Measurements from ENCODE around the gene ZFYVE26. TPM values are rescaled to one million over a fixed set of nuclear protein-coding genes. Genes with fewer than 3 reads are reported as not detected.

The ZFYVE26 gene
- total RNA-seq, 1 donor from 2014 or later = 13.3 TPM

DNA sequence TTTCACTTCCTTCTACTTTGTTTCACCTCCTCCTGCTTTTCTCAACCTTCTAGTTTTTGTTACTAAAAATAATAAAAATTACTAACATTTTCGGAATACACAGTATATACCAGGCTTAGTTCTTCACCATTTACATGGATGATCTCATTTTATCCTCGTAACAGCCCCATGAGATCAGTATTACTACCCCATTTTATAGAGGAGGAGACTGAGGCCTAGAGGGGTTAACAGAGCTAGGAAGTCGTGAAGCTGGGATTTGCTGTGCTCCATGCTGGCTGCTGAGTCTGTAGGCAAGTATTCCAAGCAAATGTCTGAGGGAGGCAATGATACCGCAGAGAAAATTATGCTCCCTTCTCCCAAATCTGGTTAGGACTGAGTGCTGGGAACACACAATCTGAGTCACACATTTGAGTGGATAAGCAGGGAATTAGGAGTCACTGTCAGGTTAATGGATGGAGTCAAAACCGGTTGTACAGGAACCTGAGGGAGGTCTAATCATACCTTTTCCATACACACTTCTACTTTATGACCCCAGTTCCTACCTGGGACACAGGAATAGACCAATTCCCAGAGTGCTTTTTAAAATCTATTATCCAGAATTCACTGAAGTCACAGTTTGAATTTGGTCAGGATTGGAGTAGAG is 51.1 kb downstream of the ZFYVE26 start:
- ATAC-seq (ENCODE audit: poor library complexity) = no peak
- no peak for DNase-seq
- intact Hi-C loops (cut with DNase I) = no loop called here

DNA sequence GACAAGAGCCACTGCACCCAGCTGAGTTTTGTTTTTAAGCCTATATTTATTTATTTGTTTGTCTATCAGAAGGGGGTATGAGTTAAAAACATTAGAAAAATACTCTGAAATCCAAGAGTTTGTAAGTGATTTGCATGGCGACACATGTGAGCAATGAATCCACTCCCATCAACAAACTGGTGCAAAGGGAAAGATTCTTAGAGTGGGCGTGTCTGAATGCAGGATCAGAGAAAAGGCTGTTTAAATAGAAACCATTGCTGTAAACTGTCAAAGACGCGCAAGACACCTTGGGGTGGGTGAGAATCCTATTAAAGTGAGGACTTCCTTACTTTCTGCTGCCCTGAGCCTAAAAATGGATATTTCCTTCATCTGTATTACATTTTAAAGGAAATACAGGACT is 51.9 kb downstream of the ZFYVE26 start:
- ATAC-seq (ENCODE audit: poor library complexity) (no peak), DNase-seq (no peak)
- intact Hi-C loops (cut with DNase I) = no loop called here

DNA sequence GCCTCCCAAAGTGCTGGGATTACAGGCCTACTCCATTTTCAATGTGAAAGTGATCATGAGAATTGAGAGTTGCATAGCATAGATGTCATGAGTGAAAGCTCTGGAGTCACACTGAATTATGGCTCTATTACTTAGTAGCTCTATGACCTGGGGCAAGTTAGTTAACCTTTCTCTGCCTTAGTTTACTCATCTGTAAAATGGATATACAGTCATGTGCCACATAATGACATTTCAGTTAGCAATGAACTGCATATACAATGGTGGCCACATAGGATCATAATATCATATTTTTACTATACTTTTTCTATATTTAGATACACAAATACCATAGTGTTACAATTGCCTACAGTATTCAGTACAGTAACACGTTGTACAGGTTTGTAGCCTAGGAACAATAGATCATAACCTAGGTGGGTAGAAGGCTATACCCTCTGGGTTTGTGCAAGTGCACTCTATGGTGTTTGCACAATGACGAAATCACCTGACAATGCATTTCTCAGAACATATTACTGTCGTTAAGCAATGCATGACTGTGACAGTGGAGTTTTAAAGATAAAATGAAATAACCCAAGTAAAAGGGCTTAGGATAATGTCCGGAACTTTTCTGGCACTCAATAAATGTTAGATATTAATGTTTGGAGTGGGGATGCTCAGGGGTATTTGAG is 53.1 kb downstream of the ZFYVE26 start:
- ATAC-seq (ENCODE audit: poor library complexity) (no peak), DNase-seq (no peak)
- intact Hi-C loops (cut with DNase I) = no loop called here

DNA sequence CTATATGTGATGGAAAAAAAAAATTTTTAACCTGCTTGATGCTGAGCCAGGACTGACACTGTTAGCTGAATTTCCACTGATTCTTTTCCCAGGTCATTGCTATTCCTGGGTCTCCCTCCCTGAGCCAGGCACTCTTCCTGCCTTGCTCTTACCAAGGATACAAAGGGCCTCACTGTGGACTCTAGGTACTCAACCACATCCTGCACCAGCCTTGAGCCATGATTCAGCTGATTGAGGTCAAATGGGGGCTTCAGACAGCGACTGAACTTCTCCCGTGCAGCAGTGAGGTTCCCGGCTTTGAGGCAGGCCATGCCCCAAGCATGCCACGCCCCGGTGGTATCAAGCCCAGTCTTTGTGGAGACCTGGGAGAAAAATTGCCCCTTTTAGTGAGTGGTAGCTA is 54.3 kb downstream of the ZFYVE26 start:
- DNase-seq (no peak), ATAC-seq (ENCODE audit: poor library complexity) (no peak)

DNA sequence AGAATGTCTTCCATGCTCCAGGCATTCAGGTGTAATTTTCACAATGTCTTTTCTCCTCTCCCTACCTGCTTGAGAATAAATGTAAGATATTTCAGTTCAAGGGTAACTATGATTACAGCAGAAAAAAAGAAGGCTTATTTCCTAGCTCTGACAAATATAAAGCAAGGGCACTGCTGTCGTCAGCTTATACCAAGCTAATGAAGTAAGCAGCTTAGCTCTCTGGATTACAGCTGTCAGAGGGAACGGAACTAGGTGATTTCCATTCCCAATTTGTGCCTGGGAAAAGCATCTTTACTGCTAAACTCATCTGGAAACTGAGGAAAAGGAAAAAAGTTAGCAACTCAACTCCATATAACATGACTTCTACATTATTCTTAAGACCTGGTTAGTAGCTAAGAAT is 56.5 kb downstream of the ZFYVE26 start:
- no peak for DNase-seq
- intact Hi-C loops (cut with DNase I) = no loop called here
- no peak for ATAC-seq (ENCODE audit: poor library complexity)

More for the DNA sequence above, 54.3 kb downstream of the ZFYVE26 start:
- intact Hi-C loops (cut with DNase I) = no loop called here

DNA sequence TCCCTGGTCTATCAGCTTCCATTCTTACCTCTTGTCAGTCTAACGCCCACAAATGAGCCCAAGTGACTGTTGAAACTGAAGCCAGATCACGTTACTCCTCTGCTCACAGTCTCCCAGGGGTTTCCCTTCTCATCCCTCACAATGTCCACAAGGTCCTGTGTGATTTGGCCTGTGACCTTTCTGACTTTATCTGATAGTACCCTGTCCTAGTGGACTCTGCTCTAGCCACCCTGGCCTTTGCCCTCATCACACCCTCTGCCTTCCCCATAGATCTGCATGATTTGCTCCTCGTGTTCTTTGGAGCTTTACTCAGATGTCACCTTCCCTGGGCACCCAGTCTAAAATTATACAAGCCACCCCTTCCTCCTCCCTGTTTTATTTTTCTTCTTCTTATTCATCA is 59.2 kb downstream of the ZFYVE26 start:
- DNase-seq (no peak), ATAC-seq (ENCODE audit: poor library complexity) (no peak)
- intact Hi-C loops (cut with DNase I) = no loop called here

DNA sequence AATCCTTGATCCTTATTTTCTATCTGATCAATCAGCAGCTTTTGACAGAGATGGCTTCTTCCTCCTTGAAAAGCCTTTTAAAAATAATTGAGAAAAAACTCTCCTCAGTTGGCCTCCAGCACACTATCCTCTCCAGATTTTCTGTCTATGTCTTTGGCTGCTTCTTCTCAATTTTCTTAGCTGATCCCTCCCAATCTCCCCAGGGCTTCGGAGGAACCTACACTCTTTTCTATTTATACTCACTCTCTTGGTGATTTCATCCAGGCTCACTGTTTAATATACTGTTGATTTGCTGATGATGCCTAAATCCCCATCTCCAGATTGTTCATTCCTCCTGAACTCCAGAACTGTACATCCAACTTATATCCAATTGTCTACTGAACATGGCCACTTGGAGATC is 59.9 kb downstream of the ZFYVE26 start:
- DNase-seq (no peak), ATAC-seq (ENCODE audit: poor library complexity) (no peak)
- intact Hi-C loops (cut with DNase I) = no loop called here

DNA sequence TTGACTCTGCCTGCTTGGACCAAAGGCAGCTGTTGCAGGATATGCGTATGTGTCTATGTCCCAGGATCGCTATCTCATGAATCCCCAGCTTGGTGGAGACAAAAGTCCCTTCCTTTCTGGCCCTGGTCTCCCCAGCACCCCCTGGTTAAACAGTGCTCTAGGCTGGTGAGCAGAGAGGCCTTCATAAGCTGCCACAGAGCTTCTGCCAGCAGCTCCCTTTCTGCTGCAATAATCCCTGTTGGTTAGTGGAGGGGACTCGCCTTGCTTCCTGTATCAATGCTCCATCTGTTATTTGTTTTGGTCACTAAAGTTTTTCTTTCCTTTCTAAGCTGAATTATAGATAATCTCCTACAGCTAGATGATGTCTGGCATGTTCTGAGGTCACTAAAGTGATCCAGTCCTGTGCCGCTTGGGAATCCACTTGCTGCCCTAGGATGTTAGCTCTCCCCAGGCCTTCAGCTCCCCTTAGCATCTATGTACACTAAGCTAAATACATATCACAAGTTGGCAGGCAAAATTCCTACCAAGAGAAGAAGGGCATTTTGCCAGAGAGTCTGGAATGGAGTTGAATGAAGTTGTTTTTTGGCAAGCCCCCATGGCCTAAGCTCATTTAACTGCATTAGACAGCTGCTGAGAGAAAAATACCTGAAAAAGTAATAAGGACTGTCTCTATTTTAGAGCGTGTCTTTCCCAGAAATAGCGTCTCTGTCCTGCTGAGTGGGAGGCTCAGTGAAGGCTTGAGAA is 66.9 kb downstream of the ZFYVE26 start:
- ATAC-seq (ENCODE audit: poor library complexity) (no peak), DNase-seq (no peak)
- intact Hi-C loops (cut with DNase I) = no loop called here

DNA sequence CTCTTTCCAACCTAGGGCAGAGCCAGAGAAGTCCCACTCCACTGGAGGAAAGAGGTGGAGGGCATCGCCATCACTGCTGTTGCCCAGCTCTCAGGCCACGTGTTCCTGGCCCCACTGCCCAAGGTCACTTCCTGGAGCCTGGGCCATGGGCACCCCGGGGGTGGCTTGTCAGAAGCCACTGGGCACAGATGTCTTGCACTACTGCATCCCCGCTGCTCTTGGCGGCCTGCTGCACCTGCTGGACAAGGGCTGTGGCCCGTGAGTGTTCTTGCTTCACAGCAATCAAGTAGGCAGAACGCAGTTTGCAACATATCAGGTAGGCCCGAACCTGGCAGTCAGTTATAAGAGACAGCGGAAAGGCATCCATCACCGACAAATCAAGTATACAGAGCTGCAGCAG is 68.1 kb downstream of the ZFYVE26 start:
- intact Hi-C loops (cut with DNase I) = no loop called here
- ATAC-seq (ENCODE audit: poor library complexity) (no peak), DNase-seq (no peak)

DNA sequence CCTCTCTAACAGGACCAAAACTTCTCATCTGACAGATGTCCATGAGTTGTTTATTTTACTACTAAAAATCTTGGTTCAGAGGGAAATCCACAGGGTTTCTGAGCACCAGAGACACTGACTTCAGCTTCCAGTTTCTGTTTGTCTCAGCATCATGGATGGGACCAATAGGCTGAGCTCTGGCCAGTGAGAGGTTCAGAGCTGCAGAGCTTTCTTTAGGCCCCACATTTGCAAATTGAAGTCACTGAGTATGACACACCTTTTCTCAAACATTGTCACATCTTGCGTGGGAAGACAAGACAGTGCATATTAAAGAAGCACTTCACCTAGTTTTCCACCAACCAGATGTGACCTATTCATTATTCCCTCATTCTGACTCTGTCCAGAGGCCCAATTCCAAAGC is 69.5 kb downstream of the ZFYVE26 start:
- intact Hi-C loops (cut with DNase I) = no loop called here
- no peak for ATAC-seq (ENCODE audit: poor library complexity)

DNA sequence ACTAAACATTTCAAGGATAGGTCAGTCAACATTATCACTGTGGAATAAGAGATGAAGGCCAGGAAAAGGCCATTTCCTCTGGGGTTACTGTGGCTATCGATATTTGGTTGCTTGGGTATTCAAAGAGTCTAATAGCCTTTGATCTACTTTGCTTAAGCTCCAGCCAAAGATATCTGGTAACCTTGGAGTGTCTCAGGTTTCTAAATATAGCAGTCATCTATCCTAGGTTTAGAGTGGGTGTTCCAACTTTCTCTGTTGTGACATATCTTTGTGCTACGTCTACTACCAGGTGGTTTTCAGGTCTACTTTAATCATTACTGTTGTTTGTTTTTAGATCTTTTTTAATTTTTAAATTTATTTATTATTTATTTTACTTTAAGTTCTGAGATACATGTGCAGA is 72.3 kb downstream of the ZFYVE26 start:
- ATAC-seq (ENCODE audit: poor library complexity) (peak; percentile 73), DNase-seq (no peak)
- intact Hi-C loops (cut with DNase I) = no loop called here

More for the DNA sequence above, 69.5 kb downstream of the ZFYVE26 start:
- DNase-seq = no peak

DNA sequence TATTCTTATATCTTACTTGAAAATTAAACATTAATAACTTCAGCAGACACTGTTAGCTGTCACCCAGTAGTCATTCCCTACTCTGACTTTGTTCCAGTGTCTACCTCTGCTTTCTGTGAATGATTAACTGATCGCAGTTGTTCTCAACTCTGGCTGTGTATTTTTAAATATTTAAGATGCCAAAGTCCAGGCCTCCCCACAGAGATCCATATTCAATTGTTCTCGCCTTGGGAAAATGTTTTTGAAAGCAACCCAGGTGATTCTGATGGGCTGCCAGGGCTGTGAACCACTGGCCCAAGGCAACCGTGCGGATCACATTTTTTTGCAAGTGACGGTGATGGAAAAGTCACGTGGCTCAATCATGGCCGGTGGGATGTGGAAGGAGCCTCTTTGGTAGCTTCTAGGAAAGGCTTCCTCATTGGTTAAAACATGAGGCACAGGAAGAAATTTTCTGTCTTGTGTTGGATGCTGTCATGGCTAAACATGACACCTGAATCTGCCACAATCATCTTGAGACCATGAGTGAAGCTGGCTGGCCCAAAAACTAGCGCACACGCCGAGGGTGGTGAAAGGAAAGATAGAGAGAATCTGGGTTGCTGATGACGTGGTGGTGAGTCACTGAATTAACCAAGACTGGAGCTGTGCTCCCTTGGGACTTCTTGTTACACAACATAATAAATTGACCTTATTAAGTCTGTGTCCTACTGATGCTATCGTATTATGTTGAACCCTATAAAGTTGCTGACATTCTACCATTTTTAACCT is 77.5 kb downstream of the ZFYVE26 start:
- DNase-seq = peak; percentile 66
- peak; percentile 82 for ATAC-seq (ENCODE audit: poor library complexity)
- intact Hi-C loops (cut with DNase I) = no loop called here

DNA sequence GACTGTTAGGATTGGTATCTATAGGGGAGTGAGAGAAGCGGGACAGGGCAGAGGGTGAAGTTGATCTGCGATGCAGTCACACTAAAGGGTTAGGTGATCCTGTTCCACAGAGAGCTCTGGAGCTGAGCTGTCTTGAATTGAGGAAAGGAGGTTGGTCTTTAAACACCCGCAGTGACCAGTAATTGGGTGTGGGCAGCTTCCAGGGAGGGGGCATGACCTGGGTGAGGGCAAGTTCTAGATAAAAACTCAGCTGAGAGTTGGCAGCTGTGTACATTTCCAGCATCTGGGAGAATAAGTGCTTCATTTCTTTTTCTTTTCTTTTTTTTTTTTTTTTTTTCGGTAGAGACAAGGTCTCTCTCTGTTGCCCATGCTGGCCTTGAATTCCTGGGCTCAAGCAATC is 79.6 kb downstream of the ZFYVE26 start:
- no peak for DNase-seq
- ATAC-seq (ENCODE audit: poor library complexity) = no peak
- intact Hi-C loops (cut with DNase I) = no loop called here

DNA sequence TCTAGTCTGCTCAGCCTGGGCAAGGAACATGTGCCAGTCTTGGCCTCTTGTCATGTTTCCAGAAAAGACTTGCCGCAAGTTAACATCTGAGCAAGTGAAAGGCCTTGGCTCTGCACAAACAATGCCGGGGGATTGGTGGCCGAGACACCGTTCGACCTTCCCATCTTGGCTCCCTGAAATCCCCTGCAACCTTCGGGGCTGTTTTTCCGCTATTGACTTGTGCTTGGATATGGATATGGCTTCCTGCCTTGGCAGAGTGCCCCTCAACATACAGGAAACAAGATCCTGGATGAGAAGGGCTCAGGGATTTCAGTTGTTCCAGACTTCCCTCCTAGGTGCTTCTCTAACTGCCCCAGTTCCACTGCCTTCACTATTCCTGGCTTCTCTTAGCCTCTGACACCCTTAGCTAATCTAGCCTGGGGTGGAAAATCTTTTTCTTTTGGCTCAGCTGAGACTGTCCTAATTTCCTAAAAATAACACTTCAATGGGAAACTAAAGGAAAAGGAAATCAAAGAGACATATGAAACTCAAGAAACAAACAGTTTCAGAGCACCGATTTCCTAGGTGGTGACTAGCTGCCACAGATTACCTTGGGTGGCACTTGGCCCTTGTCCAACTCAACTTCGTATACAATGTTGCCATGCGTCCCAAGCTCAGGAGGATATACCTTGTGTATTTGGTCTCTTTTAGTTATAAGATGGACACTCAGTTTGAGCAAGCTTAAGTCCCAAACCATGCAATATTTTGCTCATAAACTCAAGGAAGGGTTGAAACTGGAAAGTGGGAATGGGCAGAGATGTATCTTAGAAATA is 80.8 kb downstream of the ZFYVE26 start:
- DNase-seq = no peak
- intact Hi-C loops (cut with DNase I) = no loop called here
- peak; percentile 49 for ATAC-seq (ENCODE audit: poor library complexity)

DNA sequence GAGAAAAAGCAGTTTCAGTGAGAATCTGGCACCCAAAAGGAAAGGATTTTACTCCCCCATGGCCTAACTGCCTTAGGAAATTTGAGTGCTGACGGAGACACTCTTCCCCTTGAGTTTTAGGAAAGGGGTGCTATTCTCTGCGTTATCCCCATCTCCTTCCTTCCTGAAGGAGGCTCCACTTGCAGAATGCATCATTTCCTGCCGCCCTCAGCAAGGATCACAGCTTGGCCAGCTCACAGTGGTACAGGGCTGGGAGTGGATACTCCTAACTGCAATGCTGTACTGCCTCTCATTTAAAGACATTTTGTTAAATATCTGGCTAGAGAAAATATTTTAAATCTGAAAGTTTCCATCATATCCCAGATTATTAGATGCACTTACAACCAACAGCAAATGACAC is 81.7 kb downstream of the ZFYVE26 start:
- intact Hi-C loops (cut with DNase I) = no loop called here
- peak; percentile 31 for ATAC-seq (ENCODE audit: poor library complexity)
- DNase-seq = no peak

DNA sequence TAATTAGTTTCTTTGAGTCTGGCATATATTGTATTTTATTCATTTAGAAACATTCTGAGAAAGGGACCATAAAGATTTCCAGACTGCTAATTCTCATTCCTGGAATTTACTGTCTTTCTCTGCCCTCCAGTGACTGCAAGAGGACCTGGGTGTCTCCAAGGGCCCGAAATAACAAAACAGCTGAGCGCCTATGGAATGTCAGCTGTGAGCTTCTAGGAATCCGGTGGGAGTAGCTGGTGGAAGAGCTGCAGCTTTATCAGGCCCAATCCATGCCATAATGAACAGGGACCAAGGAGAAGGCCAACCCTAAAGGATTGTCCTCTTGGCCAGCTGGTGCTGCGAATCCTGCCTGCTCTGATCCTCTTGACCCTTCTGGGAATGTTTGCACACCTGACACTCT is 82.8 kb downstream of the ZFYVE26 start:
- intact Hi-C loops (cut with DNase I) = no loop called here
- DNase-seq = no peak
- ATAC-seq (ENCODE audit: poor library complexity) = no peak

DNA sequence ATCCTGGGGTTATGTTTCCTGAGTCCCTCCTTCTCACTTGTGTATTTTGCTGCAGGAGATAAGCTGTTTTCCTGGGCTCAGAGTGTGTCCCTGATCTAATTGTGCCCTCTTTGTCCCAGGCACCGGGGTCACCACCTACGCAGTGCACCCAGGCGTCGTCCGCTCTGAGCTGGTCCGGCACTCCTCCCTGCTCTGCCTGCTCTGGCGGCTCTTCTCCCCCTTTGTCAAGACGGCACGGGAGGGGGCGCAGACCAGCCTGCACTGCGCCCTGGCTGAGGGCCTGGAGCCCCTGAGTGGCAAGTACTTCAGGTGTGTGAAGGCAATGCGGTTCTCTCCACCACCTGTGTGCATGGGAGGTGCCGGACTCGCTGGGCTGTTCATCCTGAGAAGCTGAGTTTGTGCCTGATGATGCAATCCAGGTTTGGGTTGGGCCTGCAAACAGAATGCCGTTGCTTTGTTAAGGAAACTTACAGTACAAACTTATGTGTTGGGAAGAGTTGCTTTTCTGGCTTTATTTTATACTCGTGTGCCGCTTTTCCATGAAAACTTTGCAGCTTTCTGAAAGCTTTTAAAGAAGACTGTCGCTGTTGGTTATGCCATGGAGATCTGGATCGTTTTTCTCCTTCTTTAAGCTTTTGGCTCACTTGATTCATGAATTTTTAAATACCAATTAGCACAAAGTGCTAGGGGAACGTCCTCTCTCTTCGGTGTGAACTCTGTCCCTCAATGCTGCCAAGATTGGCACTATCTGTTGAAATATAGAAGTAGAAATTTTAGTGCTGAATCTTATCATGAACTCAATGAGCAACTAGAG is 87.1 kb downstream of the ZFYVE26 start:
- intact Hi-C loops (cut with DNase I) = no loop called here
- ATAC-seq (ENCODE audit: poor library complexity) = peak; percentile 27

DNA sequence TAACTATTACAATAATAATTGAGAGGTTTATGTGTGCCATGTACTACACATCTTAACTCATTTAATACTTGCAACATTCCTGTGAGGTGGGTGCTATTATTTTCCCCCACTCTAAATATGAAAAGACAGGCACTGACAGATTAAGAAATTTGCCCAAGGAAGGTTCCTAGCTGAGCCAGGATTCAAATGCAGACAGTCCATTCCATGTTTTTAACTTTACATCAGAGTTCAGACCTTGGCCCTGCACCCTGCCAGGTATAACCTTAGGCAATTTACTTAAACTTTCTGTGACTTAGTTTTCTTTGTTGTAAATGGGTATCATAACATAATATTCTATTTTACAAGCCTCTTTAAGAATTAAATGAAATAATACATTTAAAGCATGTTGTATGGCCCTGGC is 88.1 kb downstream of the ZFYVE26 start:
- DNase-seq = no peak
- ATAC-seq (ENCODE audit: poor library complexity) = no peak
- intact Hi-C loops (cut with DNase I) = no loop called here

More for the DNA sequence above, 87.1 kb downstream of the ZFYVE26 start:
- DNase-seq = no peak
